B cell (primary cell): Measurements from ENCODE around the gene MEIS2.

Experiments
- CTCF ChIP-seq: fragments of 200-600 bp; IDR thresholded peaks from one replicate; pipeline ENCODE4 v1.8.0; 2022; ENCODE audit warnings: antibody characterized with exemption, mild to moderate bottlenecking
- EZH2 ChIP-seq: IDR thresholded peaks from 2 replicates; pipeline ENCODE4 v1.6.1; 2012; ENCODE audit warnings: borderline replicate concordance, low read depth, mild to moderate bottlenecking, moderate library complexity, low read length; ENCODE audit not compliant: insufficient read depth, poor library complexity, severe bottlenecking

- no peak for TF ChIP-seq EZH2
- TF ChIP-seq CTCF, result no peak
These were observed 218.3 kb downstream of the MEIS2 start for GRCh38 chr15:36882056-36882455.
